Stimulated activated CD8-positive, alpha-beta memory T cell treated with anti-CD3 and anti-CD28 coated beads, Interleukin-7, amount 100 ng/mL, for 48 hours (primary cell): ENCODE measurements around the gene TTLL11.
"Not testable (repeated sequence)": the region's sequence is repeated elsewhere in the genome, so short reads cannot be mapped to it uniquely, and the experiment has no call there.

Experiments used
- DNase-seq, 2 donors: peaks; one replicate each; pipeline ENCODE4 v3.0.0-alpha.2; 2020; ENCODE audit warnings: low read depth in 1 of 2; ENCODE audit errors: extremely low read depth in 1 of 2

TTLL11 gene

GRCh38 chr9:121807069-121807822, 285.9 kb downstream of the TTLL11 start:
- no peak for DNase-seq

- no peak for DNase-seq
Observed at GRCh38 chr9:121802753-121803152, 290.4 kb downstream of the TTLL11 start.

GRCh38 chr9:121801579-121801978, 291.5 kb downstream of the TTLL11 start:
- no peak for DNase-seq

- DNase-seq, result no peak
Observed at GRCh38 chr9:121800376-121800775, 292.7 kb downstream of the TTLL11 start.

GRCh38 chr9:121798941-121799340, 294.2 kb downstream of the TTLL11 start:
- DNase-seq, result no peak

GRCh38 chr9:121797081-121797480, 296.0 kb downstream of the TTLL11 start:
- no peak for DNase-seq

GRCh38 chr9:121794334-121794733, 298.8 kb downstream of the TTLL11 start:
- DNase-seq, result not testable (repeated sequence)

- DNase-seq, result not testable (repeated sequence)
Observed at GRCh38 chr9:121792476-121792875, 300.6 kb downstream of the TTLL11 start.

GRCh38 chr9:121790841-121791240, 302.3 kb downstream of the TTLL11 start:
- DNase-seq, result no peak

GRCh38 chr9:121788686-121789366, 304.3 kb downstream of the TTLL11 start:
- DNase-seq, result no peak

- no peak for DNase-seq
Observed at GRCh38 chr9:121786998-121787422, 306.1 kb downstream of the TTLL11 start.

GRCh38 chr9:121786543-121786948, 306.6 kb downstream of the TTLL11 start:
- DNase-seq, result no peak

- DNase-seq, result no peak
Observed at GRCh38 chr9:121785673-121786542, 307.2 kb downstream of the TTLL11 start.

- DNase-seq, result no peak
Observed at GRCh38 chr9:121784731-121785411, 308.2 kb downstream of the TTLL11 start.

GRCh38 chr9:121783521-121784507, 309.3 kb downstream of the TTLL11 start:
- no peak for DNase-seq

- DNase-seq, result no peak
Observed at GRCh38 chr9:121783111-121783510, 310.0 kb downstream of the TTLL11 start.

- no peak for DNase-seq
Observed at GRCh38 chr9:121782514-121783110, 310.5 kb downstream of the TTLL11 start.

- no peak for DNase-seq
Observed at GRCh38 chr9:121781701-121782464, 311.2 kb downstream of the TTLL11 start.
